Endothelial cell (in vitro differentiated cells): ENCODE data around the gene PCSK6. TPM values are rescaled to one million over a fixed set of nuclear protein-coding genes. Genes with fewer than 3 reads are reported as not detected.

Source experiments
- DNase-seq: peaks from one replicate; pipeline ENCODE4 v3.0.0; 2021; ENCODE audit warnings: low spot score
- H3K27ac Mint-ChIP-seq: one replicate; pipeline ENCODE4 v1.8.0; 2021; ENCODE audit warnings: mixed read lengths, inconsistent platforms; ENCODE audit not compliant: unreplicated experiment
- H3K27me3 Mint-ChIP-seq: one replicate; pipeline ENCODE4 v1.8.0; 2021; ENCODE audit warnings: mild to moderate bottlenecking, moderate library complexity, mixed read lengths, inconsistent platforms; ENCODE audit not compliant: unreplicated experiment
- H3K36me3 Mint-ChIP-seq: one replicate; pipeline ENCODE4 v1.8.0; 2021; ENCODE audit warnings: mild to moderate bottlenecking, low read depth, mixed read lengths, inconsistent platforms; ENCODE audit not compliant: unreplicated experiment
- H3K4me1 Mint-ChIP-seq: one replicate; pipeline ENCODE4 v1.8.0; 2021; ENCODE audit warnings: mild to moderate bottlenecking, mixed read lengths, inconsistent platforms; ENCODE audit not compliant: unreplicated experiment
- H3K4me3 Mint-ChIP-seq: one replicate; pipeline ENCODE4 v1.8.0; 2021; ENCODE audit warnings: mild to moderate bottlenecking, mixed read lengths, inconsistent platforms; ENCODE audit not compliant: unreplicated experiment
- H3K9me3 Mint-ChIP-seq: one replicate; pipeline ENCODE4 v1.8.0; 2021; ENCODE audit warnings: mixed read lengths, inconsistent platforms; ENCODE audit not compliant: unreplicated experiment
- CTCF ChIP-seq: fragments of 200-600 bp; sonication (generic); IDR thresholded peaks from one replicate; pipeline ENCODE4 v1.5.0; 2021; ENCODE audit warnings: antibody characterized with exemption; ENCODE audit not compliant: unreplicated experiment
- total RNA-seq: library from RNA; stranded (reverse); fragmentation: NEBNext Ultra II Directional; extraction: Animal tissue kit (Norgen Biotek cat#: 25700); gene quantifications from one replicate; pipeline ENCODE4 v1.2.1, GENCODE V29; 2021; ENCODE audit not compliant: unreplicated experiment

The PCSK6 gene
- total RNA-seq, 1 donor from 2014 or later, result 0.13 TPM

- Mint-ChIP-seq H3K4me1 (no peaks in the 10 kb centered on the region), H3K27ac (no peak overlapping the region), H3K4me3 (no peak overlapping the region), H3K27me3 (peaks cover 5% of the 10 kb centered on the region), H3K9me3 (no peaks in the 10 kb centered on the region), H3K36me3 (no peaks in the 10 kb centered on the region)
- no peak for DNase-seq
- no peak for TF ChIP-seq CTCF
Measured at GRCh38 chr15:101444015-101444414, 45.5 kb downstream of the PCSK6 start.

- Mint-ChIP-seq H3K4me1 (no peaks in the 10 kb centered on the region), H3K36me3 (no peaks in the 10 kb centered on the region), H3K27me3 (peaks cover 7% of the 10 kb centered on the region), H3K27ac (no peak overlapping the region), H3K4me3 (no peak overlapping the region), H3K9me3 (no peaks in the 10 kb centered on the region)
- DNase-seq, result no peak
- no peak for TF ChIP-seq CTCF
Measured at GRCh38 chr15:101442272-101442671, 47.2 kb downstream of the PCSK6 start.

- TF ChIP-seq CTCF, result no peak
- Mint-ChIP-seq H3K9me3 (no peaks in the 10 kb centered on the region), H3K36me3 (no peaks in the 10 kb centered on the region), H3K27ac (no peak overlapping the region), H3K4me1 (no peaks in the 10 kb centered on the region), H3K27me3 (peaks cover 7% of the 10 kb centered on the region), H3K4me3 (no peak overlapping the region)
- no peak for DNase-seq
Measured at GRCh38 chr15:101441696-101442095, 47.8 kb downstream of the PCSK6 start.

GRCh38 chr15:101440846-101441590 lies 48.5 kb downstream of the PCSK6 start:
- Mint-ChIP-seq H3K9me3 (no peaks in the 10 kb centered on the region), H3K27me3 (peaks cover 3% of the 10 kb centered on the region), H3K4me1 (no peaks in the 10 kb centered on the region), H3K4me3 (no peak overlapping the region), H3K27ac (no peak overlapping the region), H3K36me3 (no peaks in the 10 kb centered on the region)
- no peak for DNase-seq
- no peak for TF ChIP-seq CTCF

GRCh38 chr15:101439920-101440319 lies 49.6 kb downstream of the PCSK6 start:
- no peak for DNase-seq
- no peaks in the 10 kb centered on the region for H3K9me3 Mint-ChIP-seq
- H3K27ac Mint-ChIP-seq, result no peak overlapping the region
- no peak overlapping the region for H3K4me3 Mint-ChIP-seq
- TF ChIP-seq CTCF, result no peak
- no peaks in the 10 kb centered on the region for H3K4me1 Mint-ChIP-seq
- H3K27me3 Mint-ChIP-seq, result peaks cover 3% of the 10 kb centered on the region
- no peaks in the 10 kb centered on the region for H3K36me3 Mint-ChIP-seq
